Motor neuron (in vitro differentiated cells): ENCODE data around the gene RHBDL1. TPM values are rescaled to one million over a fixed set of nuclear protein-coding genes. Genes with fewer than 3 reads are reported as not detected.

Experiments used
- ATAC-seq, 8 experiments: fragments of 200-7000 bp; cut with Tn5 transposase; replicated peaks in 6 of 8; 2 replicates each; pipeline ENCODE4 v1.8.0; 2021; ENCODE audit warnings: mild to moderate bottlenecking in 8 of 8, moderate library complexity in 8 of 8
- H3K27ac ChIP-seq, 2 donors: fragments of 250-450 bp; sonication (Bioruptor Pico); 2 replicates each; pipeline ENCODE4 v1.9.0; 2021; ENCODE audit warnings: antibody characterized with exemption in 2 of 2, mild to moderate bottlenecking in 2 of 2, moderate library complexity in 1 of 2
- H3K4me1 ChIP-seq, 2 donors: fragments of 250-450 bp; sonication (Bioruptor Pico); replicated peaks in 1 of 2; 2 replicates each; pipeline ENCODE4 v1.6.1; 2021; ENCODE audit warnings: antibody characterized with exemption in 2 of 2, mild to moderate bottlenecking in 2 of 2, moderate library complexity in 1 of 2
- H3K4me3 ChIP-seq, 5 donors: fragments of 250-450 bp; sonication (Bioruptor Pico); 2 replicates each; pipeline ENCODE4 v1.9.0; 2021; ENCODE audit warnings: antibody characterized with exemption in 5 of 5, mild to moderate bottlenecking in 5 of 5, moderate library complexity in 4 of 5
- WGBS, 10 experiments: fragments of 450-650 bp; shearing (Covaris generic); methylation state at CpG; one replicate each; pipeline ENCODE4 v1.0.0; 2022; 5-methylcytosine and 5-hydroxymethylcytosine counted together
- in situ Hi-C, 9 experiments: fragments of 400-800 bp; cut with MboI; loops; one replicate each; pipeline ENCODE4 v1.15.0; 2021; ENCODE audit warnings: low sequenced_read_pairs in 9 of 9, low pct_unique_long_range_greater_than_20kb in 2 of 9; ENCODE audit not compliant: unreplicated experiment in 9 of 9
- total RNA-seq, 8 experiments: library from RNA; unstranded; fragments of 300-600 nt; gene quantifications; 2 replicates each; pipeline versions ENCODE4 v1.2.3 to v1.2.4, GENCODE V29; 2022

RHBDL1 gene
- total RNA-seq, 8 experiments from 2014 or later, result 1.0 to 8.5 (median 3.3) TPM

- peak overlapping the region; percentile 15 to 41 (median 27) for H3K4me3 ChIP-seq
- peaks cover 17 to 22% of the 10 kb centered on the region in 2 donors for H3K4me1 ChIP-seq
- peak in 1 of 8 experiments; percentile 1 for ATAC-seq
- 55 to 83% methylated on average over 4 to 6 of the region's 25 CpGs; no CpG with 5 or more reads in 8 of the 10 experiments for WGBS, 10 experiments
- H3K27ac ChIP-seq, result peak overlapping the region in 1 of 2 donors; percentile 82
- in situ Hi-C loops, result no loop called here
Observed at GRCh38 chr16:675884-676564, 553 bp downstream of the RHBDL1 start.

GRCh38 chr16:676565-676902, 1.1 kb downstream of the RHBDL1 start:
- Histone ChIP-seq H3K4me3 (peak overlapping the region in 1 of 5 donors; percentile 41), H3K27ac (no peak overlapping the region), H3K4me1 (peaks cover 22 to 28% of the 10 kb centered on the region in 2 donors)
- no peak for ATAC-seq
- in situ Hi-C loops, result no loop called here
- no CpG with 5 or more reads among the region's 21 CpGs for WGBS, 10 experiments

- WGBS, 10 experiments, result 70 to 96% methylated on average over 2 to 13 of the region's 23 CpGs; no CpG with 5 or more reads in 8 of the 10 experiments
- in situ Hi-C loops, result no loop called here
- Histone ChIP-seq H3K4me1 (peaks cover 25 to 31% of the 10 kb centered on the region in 2 donors), H3K4me3 (no peak overlapping the region), H3K27ac (no peak overlapping the region)
- ATAC-seq, result no peak
Observed at GRCh38 chr16:676913-677312, 1.4 kb downstream of the RHBDL1 start.

- 85% methylated on average over 5 of the region's 57 CpGs; no CpG with 5 or more reads in 9 of the 10 experiments for WGBS, 10 experiments
- no peak overlapping the region for H3K27ac ChIP-seq
- in situ Hi-C loops, result no loop called here
- H3K4me3 ChIP-seq, result no peak overlapping the region
- ATAC-seq, result no peak
- H3K4me1 ChIP-seq, result peaks cover 25 to 31% of the 10 kb centered on the region in 2 donors
Observed at GRCh38 chr16:677316-678190, 2.1 kb downstream of the RHBDL1 start.

- 20% methylated on average over 3 of the region's 21 CpGs; no CpG with 5 or more reads in 9 of the 10 experiments for WGBS, 10 experiments
- H3K27ac ChIP-seq, result peak overlapping the region; percentile 97 to 98
- in situ Hi-C loops, result no loop called here
- peaks cover 32 to 34% of the 10 kb centered on the region in 2 donors for H3K4me1 ChIP-seq
- ATAC-seq, result no peak
- no peak overlapping the region for H3K4me3 ChIP-seq
Observed at GRCh38 chr16:678209-678857, 2.9 kb downstream of the RHBDL1 start.

- WGBS, 10 experiments, result 90 to 92% methylated on average over 2 to 4 of the region's 52 CpGs; no CpG with 5 or more reads in 8 of the 10 experiments
- in situ Hi-C loops, result no loop called here
- H3K27ac ChIP-seq, result peak overlapping the region; percentile 97 to 98
- ATAC-seq, result peak; percentile 3 to 68 (median 56)
- H3K4me1 ChIP-seq, result peaks cover 34 to 36% of the 10 kb centered on the region in 2 donors
- peak overlapping the region; percentile 37 to 92 (median 44) for H3K4me3 ChIP-seq
Observed at GRCh38 chr16:678858-679813, 3.7 kb downstream of the RHBDL1 start.

- peak; percentile 24 to 47 (median 35) for ATAC-seq
- no CpG with 5 or more reads among the region's 91 CpGs for WGBS, 10 experiments
- in situ Hi-C loops, result no loop called here
Observed at GRCh38 chr16:679814-680624, 4.5 kb downstream of the RHBDL1 start, which contains the start of gene STUB1. Gene STUB1 (plus strand): TSS chr16:680410. CDS start chr16:680526, 116 bp downstream.

GRCh38 chr16:680625-680945, 5.1 kb downstream of the RHBDL1 start:
- H3K27ac ChIP-seq, result peak overlapping the region; percentile 87 to 94
- in situ Hi-C loops, result no loop called here
- WGBS, 10 experiments, result 0 to 2% methylated on average over 2 to 9 of the region's 38 CpGs; no CpG with 5 or more reads in 8 of the 10 experiments
- H3K4me1 ChIP-seq, result peaks cover 36 to 40% of the 10 kb centered on the region in 2 donors
- ATAC-seq, result peak in 2 of 8 experiments; percentile 0 to 6
- peak overlapping the region; percentile 52 to 97 (median 70) for H3K4me3 ChIP-seq

More at GRCh38 chr16:679814-680624, 4.5 kb downstream of the RHBDL1 start, which contains the start of gene STUB1:
- H3K4me3 ChIP-seq, result peak within 1 kb of the TSS; percentile 52 to 97 (median 70)
- H3K27ac ChIP-seq, result peak within 1 kb of the TSS; percentile 97 to 98
- H3K4me1 ChIP-seq, result peaks cover 38 to 41% of the 10 kb centered on the region in 2 donors

GRCh38 chr16:680967-681745, 5.7 kb downstream of the RHBDL1 start:
- in situ Hi-C loops, result no loop called here
- ATAC-seq, result no peak
- H3K27ac ChIP-seq, result peak overlapping the region; percentile 87 to 94
- peaks cover 34 to 38% of the 10 kb centered on the region in 2 donors for H3K4me1 ChIP-seq
- WGBS, 10 experiments, result 12 to 96% (median 72%) methylated on average over 4 to 10 of the region's 44 CpGs; no CpG with 5 or more reads in 7 of the 10 experiments
- peak overlapping the region; percentile 52 to 97 (median 70) for H3K4me3 ChIP-seq

GRCh38 chr16:681746-682427, 6.4 kb downstream of the RHBDL1 start:
- 60 to 100% (median 76%) methylated on average over 1 to 16 of the region's 28 CpGs; no CpG with 5 or more reads in 3 of the 10 experiments for WGBS, 10 experiments
- in situ Hi-C loops, result no loop called here
- Histone ChIP-seq H3K4me3 (peak overlapping the region in 1 of 5 donors; percentile 92), H3K27ac (no peak overlapping the region), H3K4me1 (peaks cover 34 to 37% of the 10 kb centered on the region in 2 donors)
- no peak for ATAC-seq
